GM08714 (cell line): ENCODE measurements around the gene HBD.
"Not testable (repeated sequence)": the region's sequence is repeated elsewhere in the genome, so short reads cannot be mapped to it uniquely, and the experiment has no call there.

Experiments
- H3K4me3 ChIP-seq: fragments of 200-500 bp; sonication (Bioruptor generic); 2 replicates; pipeline ENCODE4 v1.5.1; 2014; ENCODE audit warnings: mild to moderate bottlenecking, low read length, inconsistent platforms
- ZNF274 ChIP-seq: IDR thresholded peaks from 2 replicates; pipeline ENCODE4 v1.6.1; 2012; ENCODE audit warnings: mild to moderate bottlenecking, low read depth, low read length

HBD gene

DNA sequence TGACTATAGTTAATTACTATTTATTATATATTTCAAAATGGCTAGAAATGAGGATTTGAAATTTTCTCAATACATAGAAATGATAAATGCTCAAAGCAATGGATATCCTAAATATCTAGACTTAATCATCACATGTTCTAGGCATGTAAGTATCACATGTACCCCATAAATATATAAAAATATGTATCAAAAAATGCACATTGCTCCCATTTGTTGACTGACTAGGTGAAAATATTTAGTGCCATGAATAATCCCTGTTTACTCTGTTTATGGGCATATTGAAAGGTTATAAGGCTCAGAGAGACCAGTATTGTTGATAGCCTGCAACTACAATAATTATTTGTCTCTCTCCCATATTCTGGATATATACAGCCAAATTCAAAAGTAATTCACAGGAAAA is 32.3 kb upstream of the HBD start:
- no peak for TF ChIP-seq ZNF274
- no peak overlapping the region for H3K4me3 ChIP-seq

DNA sequence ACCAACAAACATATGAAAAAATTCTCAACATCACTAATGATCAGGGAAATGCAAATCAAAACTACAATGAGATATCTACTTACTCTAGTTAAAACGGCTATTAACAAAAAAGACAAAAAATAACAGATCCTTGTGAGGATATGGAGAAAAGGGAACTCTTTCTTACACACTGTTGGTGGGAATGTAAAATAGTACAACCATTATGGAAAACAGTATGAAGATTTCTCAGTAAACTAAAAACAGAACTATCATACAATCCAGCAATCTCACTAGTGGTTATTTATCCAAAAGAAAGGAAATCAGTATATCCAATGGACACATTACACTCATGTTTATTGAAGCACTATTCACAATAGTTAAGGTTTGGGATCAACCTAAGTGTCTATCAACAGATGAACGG is 31.5 kb upstream of the HBD start:
- TF ChIP-seq ZNF274: no peak
- no peak overlapping the region for H3K4me3 ChIP-seq

- TF ChIP-seq ZNF274: no peak
- no peak overlapping the region for H3K4me3 ChIP-seq
Measured at GRCh38 chr11:5258543-5259262, 24.4 kb upstream of the HBD start.

- no peak overlapping the region for H3K4me3 ChIP-seq
- TF ChIP-seq ZNF274: no peak
Measured at GRCh38 chr11:5257296-5257695, 23.0 kb upstream of the HBD start.

- not testable (repeated sequence) for H3K4me3 ChIP-seq
Measured at GRCh38 chr11:5254646-5255413, 20.5 kb upstream of the HBD start, which contains the start of gene HBG2. Gene HBG2 (minus strand): TSS chr11:5254781. CDS start chr11:5254728, 53 bp downstream.

DNA sequence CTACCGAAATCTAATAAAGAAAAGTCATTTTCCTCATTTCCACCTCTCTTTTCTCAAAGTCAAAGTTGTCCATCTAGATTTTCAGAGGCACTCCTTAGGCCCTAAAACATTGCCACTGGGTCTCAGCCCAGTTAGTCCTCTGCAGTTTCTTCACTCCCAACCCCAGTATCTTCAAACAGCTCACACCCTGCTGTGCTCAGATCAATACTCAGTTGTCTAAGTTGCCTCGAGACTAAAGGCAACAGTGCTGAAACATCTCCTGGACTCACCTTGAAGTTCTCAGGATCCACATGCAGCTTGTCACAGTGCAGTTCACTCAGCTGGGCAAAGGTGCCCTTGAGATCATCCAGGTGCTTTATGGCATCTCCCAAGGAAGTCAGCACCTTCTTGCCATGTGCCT is 19.7 kb upstream of the HBD start:
- H3K4me3 ChIP-seq: not testable (repeated sequence)

DNA sequence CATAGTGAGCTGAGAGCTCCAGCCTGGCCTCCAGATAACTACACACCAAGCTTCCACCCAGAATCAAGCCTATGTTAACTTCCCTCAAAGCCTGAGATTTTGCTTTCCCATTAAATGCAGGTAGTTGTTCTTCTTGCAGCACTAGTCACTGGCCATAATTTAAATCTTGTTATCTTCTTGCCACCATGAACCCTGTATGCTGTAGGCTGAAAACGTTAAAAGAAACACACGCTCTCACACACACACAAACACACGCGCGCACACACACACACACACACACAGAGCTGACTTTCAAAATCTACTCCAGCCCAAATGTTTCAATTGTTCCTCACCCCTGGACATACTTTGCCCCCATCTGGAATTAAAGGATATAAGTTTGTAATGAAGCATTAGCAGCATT is 19.2 kb upstream of the HBD start:
- H3K4me3 ChIP-seq: not testable (repeated sequence)

DNA sequence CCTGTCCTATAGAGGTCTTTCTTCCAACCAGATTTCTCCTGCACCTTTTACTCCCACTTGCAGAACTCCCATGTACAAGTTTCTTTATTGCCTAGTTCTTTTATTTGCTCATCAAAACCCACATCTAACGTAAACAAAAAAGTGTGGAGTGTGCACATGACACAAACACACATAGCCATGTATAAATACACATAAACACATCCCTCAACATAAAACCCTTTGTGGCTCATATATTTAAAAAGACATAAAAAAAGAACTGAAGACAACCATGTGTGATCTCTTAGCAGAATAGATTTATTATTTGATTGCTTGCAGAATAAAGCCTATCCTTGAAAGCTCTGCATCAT is 18.6 kb upstream of the HBD start:
- no peak overlapping the region for H3K4me3 ChIP-seq
- no peak for TF ChIP-seq ZNF274

- H3K4me3 ChIP-seq: no peak overlapping the region
- no peak for TF ChIP-seq ZNF274
Measured at GRCh38 chr11:5252192-5252918, 18.1 kb upstream of the HBD start.

- TF ChIP-seq ZNF274: no peak
- H3K4me3 ChIP-seq: no peak overlapping the region
Measured at GRCh38 chr11:5251746-5252145, 17.5 kb upstream of the HBD start.

GRCh38 chr11:5250543-5251204 is 16.4 kb upstream of the HBD start:
- no peak for TF ChIP-seq ZNF274
- H3K4me3 ChIP-seq: no peak overlapping the region

GRCh38 chr11:5249807-5250396 is 15.6 kb upstream of the HBD start, which contains the start of gene HBG1:
Gene HBG1 (minus strand): TSS chr11:5249857. CDS start chr11:5249804, 53 bp downstream.
- H3K4me3 ChIP-seq: not testable (repeated sequence)

DNA sequence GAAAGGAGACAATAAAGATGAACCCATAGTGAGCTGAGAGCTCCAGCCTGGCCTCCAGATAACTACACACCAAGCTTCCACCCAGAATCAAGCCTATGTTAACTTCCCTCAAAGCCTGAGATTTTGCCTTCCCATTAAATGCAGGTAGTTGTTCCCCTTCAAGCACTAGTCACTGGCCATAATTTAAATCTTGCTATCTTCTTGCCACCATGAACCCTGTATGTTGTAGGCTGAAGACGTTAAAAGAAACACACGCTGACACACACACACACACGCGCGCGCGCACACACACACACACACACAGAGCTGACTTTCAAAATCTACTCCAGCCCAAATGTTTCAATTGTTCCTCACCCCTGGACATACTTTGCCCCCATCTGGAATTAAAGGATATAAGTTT is 14.2 kb upstream of the HBD start:
- H3K4me3 ChIP-seq: not testable (repeated sequence)

GRCh38 chr11:5247472-5248192 is 13.3 kb upstream of the HBD start:
- no peak for TF ChIP-seq ZNF274

More at GRCh38 chr11:5247472-5248192, 13.3 kb upstream of the HBD start:
- no peak overlapping the region for H3K4me3 ChIP-seq
